PFSK-1 (cell line): ENCODE results near the gene CDH24.

Experiments
- POLR2AphosphoS5 ChIP-seq: IDR thresholded peaks from 2 replicates; pipeline ENCODE4 v1.6.1; 2012; ENCODE audit warnings: low read depth, mild to moderate bottlenecking, control low read depth, low read length, moderate library complexity
- REST ChIP-seq, 2 experiments: IDR thresholded peaks; 2 replicates each; pipeline versions ENCODE4 v1.6.1 to v1.8.0; 2011 to 2012; ENCODE audit warnings: low read depth in 2 of 2, low read length in 2 of 2, control low read depth in 1 of 2, inconsistent platforms in 1 of 2, mild to moderate bottlenecking in 1 of 2, moderate library complexity in 1 of 2; ENCODE audit not compliant: insufficient read depth in 1 of 2
- SIN3A ChIP-seq: IDR thresholded peaks from 2 replicates; pipeline ENCODE4 v1.6.1; 2012; ENCODE audit warnings: mild to moderate bottlenecking, low read length, moderate library complexity, borderline replicate concordance; ENCODE audit not compliant: insufficient read depth
- TAF1 ChIP-seq: IDR thresholded peaks from 2 replicates; pipeline ENCODE4 v1.6.1; 2012; ENCODE audit warnings: low read length, control low read depth, borderline replicate concordance; ENCODE audit not compliant: insufficient read depth

GRCh38 chr14:23047034-23047634 lies 10.2 kb downstream of the CDH24 start:
- TF ChIP-seq POLR2AphosphoS5 (no peak), REST (IDR thresholded peaks at IDR 0.05; ENCODE audit: insufficient read depth in 1 of 2, low read depth in 2 of 2, low read length in 2 of 2) (no peak), TAF1 (no peak), SIN3A (no peak)
